Measurements from ENCODE around the gene MAP6D1. TPM values are rescaled to one million over a fixed set of nuclear protein-coding genes. Genes with fewer than 3 reads are reported as not detected.

Gene MAP6D1
- total RNA-seq, 1 donor: 3.5 TPM

DNA sequence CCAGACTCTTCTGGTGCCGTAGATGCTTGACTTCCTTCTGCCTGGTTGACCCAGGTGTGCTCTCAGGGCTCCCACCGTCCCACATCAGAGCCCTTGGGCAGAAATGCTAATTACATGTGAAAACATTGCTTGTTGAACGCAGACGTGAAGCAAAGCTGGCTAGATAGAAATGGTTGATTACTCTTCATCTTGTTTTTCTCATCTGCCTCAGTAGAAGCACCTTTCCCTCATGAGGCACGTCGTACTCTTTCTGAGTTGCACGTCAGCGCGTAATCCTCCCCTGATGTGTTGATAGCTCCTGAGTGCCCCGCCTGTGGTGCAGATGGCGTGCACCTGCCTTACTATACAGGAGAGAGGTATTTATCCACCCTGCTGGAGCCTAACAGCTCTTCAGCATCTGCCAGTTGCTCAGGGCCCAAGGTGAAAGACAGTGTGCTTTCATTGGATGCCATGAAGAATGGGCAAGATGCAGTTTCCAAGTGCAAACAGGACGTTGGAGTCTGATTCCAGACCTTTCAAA, 18.1 kb downstream of the MAP6D1 start:
- TF ChIP-seq, protein P1, sequence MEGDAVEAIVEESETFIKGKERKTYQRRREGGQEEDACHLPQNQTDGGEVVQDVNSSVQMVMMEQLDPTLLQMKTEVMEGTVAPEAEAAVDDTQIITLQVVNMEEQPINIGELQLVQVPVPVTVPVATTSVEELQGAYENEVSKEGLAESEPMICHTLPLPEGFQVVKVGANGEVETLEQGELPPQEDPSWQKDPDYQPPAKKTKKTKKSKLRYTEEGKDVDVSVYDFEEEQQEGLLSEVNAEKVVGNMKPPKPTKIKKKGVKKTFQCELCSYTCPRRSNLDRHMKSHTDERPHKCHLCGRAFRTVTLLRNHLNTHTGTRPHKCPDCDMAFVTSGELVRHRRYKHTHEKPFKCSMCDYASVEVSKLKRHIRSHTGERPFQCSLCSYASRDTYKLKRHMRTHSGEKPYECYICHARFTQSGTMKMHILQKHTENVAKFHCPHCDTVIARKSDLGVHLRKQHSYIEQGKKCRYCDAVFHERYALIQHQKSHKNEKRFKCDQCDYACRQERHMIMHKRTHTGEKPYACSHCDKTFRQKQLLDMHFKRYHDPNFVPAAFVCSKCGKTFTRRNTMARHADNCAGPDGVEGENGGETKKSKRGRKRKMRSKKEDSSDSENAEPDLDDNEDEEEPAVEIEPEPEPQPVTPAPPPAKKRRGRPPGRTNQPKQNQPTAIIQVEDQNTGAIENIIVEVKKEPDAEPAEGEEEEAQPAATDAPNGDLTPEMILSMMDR (IDR thresholded peaks at IDR 0.05; ENCODE audit: insufficient read depth, low read depth, low read length): no peak
- no peak overlapping the region for H3K4me3 ChIP-seq (ENCODE audit: low read depth, low read length)
- DNase-seq (ENCODE audit: low read depth): no peak

DNA sequence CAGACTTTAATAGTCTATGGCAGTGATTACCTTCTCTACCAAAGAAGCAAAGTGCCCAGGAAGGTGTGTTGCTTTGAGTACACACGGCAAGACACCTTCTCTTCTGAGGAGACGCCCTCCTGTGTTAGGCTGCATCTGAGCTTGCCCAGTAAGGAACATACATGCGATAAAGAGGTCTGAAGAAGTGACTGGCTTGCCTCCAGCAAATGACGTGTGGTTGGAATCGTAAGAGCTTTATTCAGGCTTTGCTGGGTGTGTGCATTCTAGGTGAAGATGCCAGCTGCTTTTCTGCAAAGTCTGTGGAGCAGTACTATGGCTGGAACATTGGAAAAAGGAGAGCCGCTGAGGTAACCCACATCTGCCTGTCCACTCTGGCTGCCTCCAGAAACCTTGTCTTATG, 22.4 kb downstream of the MAP6D1 start:
- TF ChIP-seq, protein P1 (IDR thresholded peaks at IDR 0.05; ENCODE audit: insufficient read depth, low read depth, low read length): no peak
- H3K4me3 ChIP-seq (ENCODE audit: low read depth, low read length): no peak overlapping the region
- DNase-seq (ENCODE audit: low read depth): no peak

DNA sequence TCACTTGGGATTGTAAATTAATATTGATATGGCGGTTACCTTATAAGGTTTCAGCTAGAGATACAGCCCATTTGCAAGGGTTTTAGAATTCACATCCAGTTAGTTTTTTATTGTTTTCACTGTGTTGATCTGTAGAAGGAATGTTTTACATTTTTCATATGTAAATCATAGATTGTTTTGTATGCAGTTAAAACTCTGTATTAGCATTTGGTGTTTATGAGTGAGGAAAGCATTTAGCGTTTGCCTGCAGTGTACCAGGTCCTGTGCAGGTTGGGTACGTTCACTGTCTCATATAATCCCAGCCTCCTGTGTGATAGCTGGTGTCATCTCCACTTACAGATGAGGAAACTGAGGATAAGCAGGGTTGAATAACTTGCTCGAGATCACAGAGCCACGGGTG, 23.8 kb downstream of the MAP6D1 start:
- H3K4me3 ChIP-seq (ENCODE audit: low read depth, low read length): no peak overlapping the region
- TF ChIP-seq, protein P1 (IDR thresholded peaks at IDR 0.05; ENCODE audit: insufficient read depth, low read depth, low read length): no peak
- no peak for DNase-seq (ENCODE audit: low read depth)

DNA sequence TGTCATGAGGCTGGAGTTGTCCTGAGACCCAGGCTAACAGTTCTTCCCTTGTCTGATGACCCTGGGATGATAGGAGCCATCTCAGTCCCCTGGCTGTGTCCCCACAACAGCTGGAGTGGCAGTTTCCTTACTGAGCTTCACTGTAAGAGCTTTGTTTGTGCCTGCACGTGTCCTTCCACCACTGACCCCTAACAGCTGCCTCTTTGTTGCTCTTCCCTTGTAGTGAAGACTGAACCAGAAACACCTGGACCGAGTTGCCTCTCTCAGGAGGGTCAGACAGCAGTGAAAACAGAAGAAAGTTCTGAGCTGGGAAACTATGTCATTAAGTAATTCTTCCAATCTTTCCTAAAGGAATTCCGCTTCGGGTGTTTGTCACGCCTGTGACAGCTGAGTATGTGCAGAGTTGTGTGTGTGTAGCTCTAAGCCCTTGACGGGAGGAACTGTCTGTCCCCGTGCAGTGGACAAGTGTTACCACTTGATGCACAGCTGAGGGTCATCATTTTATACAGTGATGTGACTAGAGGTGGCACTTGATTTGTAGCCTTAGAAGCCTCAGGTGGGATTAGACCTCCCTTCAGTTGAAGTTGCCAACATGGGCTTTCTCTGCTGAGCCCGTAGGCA, 25.0 kb downstream of the MAP6D1 start:
- DNase-seq (ENCODE audit: low read depth): no peak
- no peak overlapping the region for H3K4me3 ChIP-seq (ENCODE audit: low read depth, low read length)
- TF ChIP-seq, protein P1 (IDR thresholded peaks at IDR 0.05; ENCODE audit: insufficient read depth, low read depth, low read length): no peak

DNA sequence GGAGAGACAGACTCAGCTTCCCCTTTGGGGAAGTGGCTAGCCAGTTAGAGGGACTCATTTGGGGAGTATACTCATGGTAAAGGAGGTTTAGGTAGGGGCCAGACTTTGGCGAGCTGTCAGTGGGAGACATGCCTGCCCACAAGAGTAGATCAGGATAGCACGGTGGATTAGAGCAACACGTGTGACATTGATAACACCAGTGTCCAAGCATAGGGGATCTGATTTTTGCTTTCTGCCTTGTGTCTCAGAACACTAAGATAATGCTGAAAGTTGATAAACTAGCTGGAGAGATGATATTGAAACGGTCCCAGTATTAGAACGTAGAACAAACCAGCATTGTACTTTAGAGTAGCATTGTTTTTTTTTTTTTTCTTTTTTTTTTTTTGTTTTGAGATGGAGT, 25.9 kb downstream of the MAP6D1 start:
- no peak overlapping the region for H3K4me3 ChIP-seq (ENCODE audit: low read depth, low read length)
- DNase-seq (ENCODE audit: low read depth): no peak
- TF ChIP-seq, protein P1 (IDR thresholded peaks at IDR 0.05; ENCODE audit: insufficient read depth, low read depth, low read length): no peak

DNA sequence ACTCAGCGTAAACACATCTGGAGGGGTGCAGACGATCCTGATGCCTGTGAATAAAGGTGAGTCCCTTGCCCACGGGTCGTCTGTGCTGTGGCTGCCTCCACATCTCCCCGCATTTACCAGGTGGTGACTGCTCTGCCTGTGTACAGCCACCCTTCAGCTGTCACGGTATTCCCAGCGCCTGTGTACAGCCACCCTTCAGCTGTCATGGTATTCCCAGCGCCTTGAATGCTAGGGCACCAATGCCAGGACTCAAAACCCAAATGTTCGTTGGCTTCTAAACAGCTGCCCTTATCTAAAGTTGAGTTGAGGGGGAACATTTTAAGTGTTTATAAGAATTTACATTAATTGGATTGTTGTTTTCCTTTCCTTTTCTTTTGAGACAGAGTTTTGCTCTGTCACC, 27.4 kb downstream of the MAP6D1 start:
- no peak overlapping the region for H3K4me3 ChIP-seq (ENCODE audit: low read depth, low read length)
- no peak for DNase-seq (ENCODE audit: low read depth)
- TF ChIP-seq, protein P1 (IDR thresholded peaks at IDR 0.05; ENCODE audit: insufficient read depth, low read depth, low read length): no peak

DNA sequence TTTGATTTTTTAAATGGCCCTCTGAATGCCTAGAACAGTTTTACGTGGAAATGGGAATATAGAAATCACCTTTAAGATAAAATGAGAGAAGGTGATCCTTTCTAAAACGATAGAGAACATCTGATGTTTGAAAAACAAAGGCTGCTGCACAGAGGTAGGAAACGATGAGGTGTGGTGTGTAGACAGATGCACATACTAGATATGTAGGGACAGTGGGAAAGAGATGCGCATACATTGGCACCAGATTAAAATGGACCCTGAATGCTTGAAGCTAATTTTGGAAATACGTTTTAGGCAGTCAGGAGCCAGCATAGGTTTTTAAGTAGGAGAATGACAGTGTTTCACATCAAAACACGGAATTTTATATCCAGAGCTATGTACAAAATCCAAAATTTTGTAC, 29.0 kb downstream of the MAP6D1 start:
- TF ChIP-seq, protein P1 (IDR thresholded peaks at IDR 0.05; ENCODE audit: insufficient read depth, low read depth, low read length): no peak
- DNase-seq (ENCODE audit: low read depth): no peak
- no peak overlapping the region for H3K4me3 ChIP-seq (ENCODE audit: low read depth, low read length)
